ENCODE measurements around the gene C1orf159.
A peak's percentile ranks its signal among the peaks of the same experiment; 100 is the strongest.
"Not testable (repeated sequence)": the region's sequence is repeated elsewhere in the genome, so short reads cannot be mapped to it uniquely, and the experiment has no call there.

Gene C1orf159

DNA sequence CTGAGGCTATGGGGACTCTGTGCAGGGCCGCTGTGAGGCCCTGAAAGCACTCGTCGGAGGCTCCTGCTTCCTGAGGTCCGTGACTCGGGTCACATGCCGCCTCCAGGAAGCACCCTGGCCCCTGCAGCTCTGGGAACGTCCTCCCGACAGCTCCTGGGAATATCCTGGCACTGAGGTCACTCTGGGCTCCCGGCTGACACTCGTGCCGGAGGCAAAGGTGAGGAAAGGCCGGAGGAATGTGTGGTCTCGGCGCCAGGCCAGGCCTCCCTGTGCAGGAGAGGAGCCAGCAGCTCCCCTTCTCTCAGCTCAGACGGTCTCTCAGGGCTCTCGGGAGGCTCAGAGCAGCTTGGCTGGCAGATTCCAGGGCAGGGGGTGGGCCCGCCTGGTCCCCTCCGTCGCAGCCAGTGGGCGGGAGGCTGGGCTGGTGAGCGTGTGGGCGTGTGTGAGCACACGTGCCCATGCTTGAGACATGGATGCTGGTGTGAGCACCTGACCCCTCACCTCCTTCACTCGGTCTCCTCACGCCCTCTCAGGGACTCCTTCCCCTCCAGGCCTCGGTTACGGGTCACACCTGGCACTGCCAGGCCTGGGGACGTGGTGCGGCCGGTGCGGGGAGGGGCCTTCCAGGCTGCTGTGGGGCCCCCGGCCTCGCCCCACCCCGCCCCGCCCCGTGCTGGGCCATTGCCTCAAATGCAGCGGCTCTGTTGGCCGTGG, 36.3 kb downstream of the C1orf159 start:
- DNase-seq = no peak

DNA sequence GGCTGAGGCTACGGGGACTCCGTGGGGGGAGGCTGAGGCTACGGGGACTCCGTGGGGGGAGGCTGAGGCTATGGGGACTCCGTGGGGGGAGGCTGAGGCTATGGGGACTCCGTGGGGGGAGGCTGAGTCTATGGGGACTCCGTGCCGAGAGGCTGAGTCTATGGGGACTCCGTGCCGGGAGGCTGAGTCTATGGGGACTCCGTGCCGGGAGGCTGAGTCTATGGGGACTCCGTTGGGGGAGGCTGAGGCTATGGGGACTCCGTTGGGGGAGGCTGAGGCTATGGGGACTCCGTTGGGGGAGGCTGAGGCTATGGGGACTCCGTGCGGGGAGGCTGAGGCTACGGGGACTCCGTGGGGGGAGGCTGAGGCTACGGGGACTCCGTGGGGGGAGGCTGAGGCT, 38.5 kb downstream of the C1orf159 start:
- DNase-seq = not testable (repeated sequence)

GRCh38 chr1:1075148-1075935, 40.5 kb downstream of the C1orf159 start:
- DNase-seq = no peak

DNA sequence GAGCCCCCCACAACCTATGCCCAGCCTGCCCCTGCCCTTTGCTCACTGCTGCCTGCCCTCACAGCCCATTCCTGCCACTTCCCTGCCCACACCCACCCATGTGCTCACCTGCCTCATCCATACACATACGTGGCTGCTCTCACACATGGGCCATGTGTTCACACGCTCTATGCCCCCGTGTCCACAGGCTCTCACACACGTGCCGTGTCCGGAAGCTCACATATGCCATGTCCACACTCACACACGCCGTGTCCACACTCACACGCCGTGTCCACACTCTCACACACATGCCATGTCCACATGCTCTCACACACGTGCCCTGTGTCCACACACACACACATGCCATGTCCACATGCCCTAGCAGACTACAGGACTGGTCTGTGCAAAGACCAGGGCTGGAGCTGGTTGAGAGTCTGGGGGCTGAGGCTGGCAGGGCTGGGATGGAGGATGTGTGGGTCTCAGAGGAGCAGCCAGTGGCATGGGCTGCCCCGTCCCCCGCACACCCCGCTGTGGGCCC, 41.2 kb downstream of the C1orf159 start:
- no peak for DNase-seq

GRCh38 chr1:1073743-1074587, 41.9 kb downstream of the C1orf159 start, which contains the start of gene RNF223:
RNF223 (minus strand) TSS chr1:1074306; CDS start chr1:1072566, 1,740 bp downstream.
- no peak for DNase-seq

- DNase-seq = no peak
Observed at GRCh38 chr1:1072849-1073742, 42.8 kb downstream of the C1orf159 start.

- no peak for DNase-seq
Observed at GRCh38 chr1:1072299-1072848, 43.5 kb downstream of the C1orf159 start.

GRCh38 chr1:1071486-1072298, 44.2 kb downstream of the C1orf159 start:
- DNase-seq = no peak

DNA sequence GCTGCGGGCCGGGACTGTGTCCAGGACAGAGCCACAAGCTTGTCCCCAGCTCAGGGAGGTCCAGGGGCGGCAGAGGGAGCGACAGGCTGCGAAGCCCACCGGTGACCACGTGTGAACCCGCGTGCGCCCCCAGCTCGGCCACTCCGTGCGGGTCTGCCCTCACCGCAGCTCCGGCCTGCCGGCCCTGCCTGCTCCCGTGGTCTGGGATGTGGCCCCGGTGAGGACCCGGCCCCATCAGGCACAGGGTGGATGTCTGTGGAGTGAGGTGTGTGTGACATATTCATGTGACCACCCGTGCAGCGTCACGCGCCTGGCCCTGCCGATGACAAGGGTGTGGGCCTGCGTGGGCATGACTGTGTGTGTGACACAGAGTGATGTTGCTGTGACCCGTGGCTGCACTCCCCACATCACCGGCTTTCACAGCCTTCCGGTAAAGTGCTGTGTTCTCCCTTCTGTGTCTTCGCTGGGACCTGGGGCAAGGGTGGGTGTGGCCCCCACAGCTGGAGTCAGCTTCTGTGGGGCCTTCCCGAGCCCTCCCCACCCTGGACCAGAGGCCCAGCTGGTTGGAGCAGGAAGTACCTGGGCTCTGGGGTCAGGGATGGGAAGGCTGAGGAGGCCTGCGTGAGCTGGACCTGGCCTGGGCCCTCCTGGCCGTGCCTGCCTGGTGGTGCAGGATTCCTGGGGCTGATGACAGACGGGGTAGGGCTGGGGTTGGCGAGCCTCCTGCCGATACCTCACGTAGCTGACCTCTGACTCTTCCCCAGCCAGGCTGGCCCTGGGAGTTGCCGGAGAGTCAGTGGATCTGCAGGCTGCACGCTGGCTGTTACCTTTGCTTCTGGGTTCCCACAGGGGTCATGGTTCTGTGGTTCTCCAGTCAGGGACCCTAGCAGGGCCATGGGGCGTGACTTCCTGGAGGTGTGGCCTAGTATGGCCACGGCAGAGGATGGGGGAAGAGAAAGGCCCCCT, 45.9 kb downstream of the C1orf159 start:
- no peak for DNase-seq

DNA sequence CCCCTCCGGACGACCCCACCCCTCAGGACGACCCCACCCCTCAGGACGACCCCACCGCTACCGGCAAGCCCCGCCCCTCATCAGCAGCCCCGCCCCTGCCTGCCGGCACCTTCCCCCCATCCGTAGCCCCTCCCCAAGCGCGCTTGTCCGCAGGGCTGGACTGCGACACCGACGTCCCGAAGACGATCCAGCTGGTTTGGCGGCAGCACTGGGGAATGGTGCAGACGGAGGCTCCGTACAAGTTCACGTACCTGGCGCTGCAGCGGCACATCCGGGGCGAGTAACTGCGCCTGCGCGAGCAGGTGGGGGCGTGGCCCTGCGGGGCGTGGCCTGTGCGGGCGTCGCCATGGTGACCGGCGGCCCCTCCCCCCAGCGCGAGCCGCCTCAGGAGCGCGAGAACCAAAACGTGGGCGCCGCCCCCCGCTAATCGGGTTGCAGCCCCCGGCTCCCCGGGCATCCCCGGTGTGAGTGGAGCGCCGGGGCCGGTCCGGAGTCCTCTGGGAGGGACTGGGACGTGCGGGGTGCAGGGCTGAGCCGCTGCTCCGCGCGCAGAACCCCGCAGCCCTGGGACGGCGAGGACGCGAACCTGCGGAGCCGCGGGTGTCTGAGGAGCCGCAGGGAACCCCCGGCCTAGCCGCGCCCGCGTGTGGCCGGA, 46.7 kb downstream of the C1orf159 start:
- DNase-seq = peak; percentile 91

DNA sequence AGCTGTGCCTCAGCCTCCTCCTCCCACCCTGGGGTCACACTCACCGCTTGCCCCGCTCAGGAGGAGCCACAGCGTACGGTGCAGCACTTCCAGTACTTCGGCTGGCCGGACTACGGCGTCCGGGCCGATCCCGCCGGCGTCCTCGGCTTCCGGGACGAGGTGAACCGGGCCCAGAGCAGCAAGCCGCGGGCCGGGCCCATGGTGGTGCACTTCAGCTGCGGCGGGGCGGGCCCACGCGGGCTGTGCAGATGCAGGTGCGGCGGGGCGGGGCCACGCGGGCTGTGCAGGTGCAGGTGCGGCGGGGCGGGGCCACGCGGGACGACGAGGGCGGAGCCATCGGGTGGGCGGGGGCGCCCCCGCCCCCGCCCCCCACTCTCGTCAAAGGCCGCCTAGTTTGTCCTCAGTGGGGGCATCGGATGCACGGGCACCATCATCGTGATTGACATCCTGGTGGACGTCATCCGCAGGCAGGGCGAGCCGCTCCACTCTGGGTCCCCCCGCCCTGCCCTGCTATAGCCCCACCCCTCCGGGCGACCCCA, 47.3 kb downstream of the C1orf159 start:
- DNase-seq = peak; percentile 49

DNA sequence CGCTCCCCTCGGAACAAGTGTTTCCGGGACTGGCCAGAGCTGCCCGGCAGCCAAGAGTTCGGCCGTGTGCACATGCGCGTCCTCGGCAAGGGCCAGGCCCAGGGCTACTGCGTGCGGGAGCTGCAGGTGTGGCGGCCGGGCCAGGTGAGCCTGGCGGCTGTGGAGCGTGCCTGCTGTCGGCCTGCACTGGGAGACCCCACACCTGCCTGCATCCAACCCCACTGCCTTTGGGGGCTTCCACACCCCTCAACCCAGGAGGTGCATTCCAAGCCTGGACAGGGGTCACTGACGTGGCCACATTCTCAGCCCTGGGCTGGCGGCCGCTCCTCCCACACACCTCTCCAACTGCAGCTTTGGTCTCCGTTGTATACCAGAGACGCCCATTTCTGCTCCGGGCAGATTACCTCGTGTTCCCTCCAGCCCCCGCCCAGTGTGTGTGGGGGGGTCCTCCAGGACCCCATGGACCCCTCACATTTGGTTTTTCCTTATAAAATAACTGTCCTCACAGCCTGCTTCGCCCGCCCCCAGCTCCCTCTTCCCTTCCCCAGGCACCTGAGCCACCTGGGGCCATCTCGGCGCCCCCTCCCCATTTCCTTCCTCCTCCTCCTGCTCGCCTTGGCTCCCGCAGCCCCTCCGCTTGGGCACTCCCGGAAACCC, 47.9 kb downstream of the C1orf159 start:
- DNase-seq = no peak

- DNase-seq = no peak
Observed at GRCh38 chr1:1067284-1067859, 48.5 kb downstream of the C1orf159 start.

- DNase-seq = no peak
Observed at GRCh38 chr1:1066403-1067283, 49.2 kb downstream of the C1orf159 start.

- DNase-seq = not testable (repeated sequence)
Observed at GRCh38 chr1:1065940-1066304, 50.0 kb downstream of the C1orf159 start.

- DNase-seq = no peak
Observed at GRCh38 chr1:1065265-1065939, 50.5 kb downstream of the C1orf159 start.
